SU-DHL-6 (cell line): ENCODE results near the gene NAXE.
"Not testable (repeated sequence)": the region's sequence is repeated elsewhere in the genome, so short reads cannot be mapped to it uniquely, and the experiment has no call there.

ENCODE experiments used
- H2AFZ ChIP-seq: fragments of 200-600 bp; sonication (generic); 2 replicates; pipeline ENCODE4 v1.6.1; 2014; ENCODE audit warnings: low read depth, mild to moderate bottlenecking, moderate library complexity, mixed read lengths, antibody characterized with exemption, low read length; ENCODE audit not compliant: severe bottlenecking
- H3F3A ChIP-seq: fragments of 200-600 bp; shearing (Covaris generic); 2 replicates; pipeline ENCODE4 v1.6.0; 2016; ENCODE audit warnings: antibody characterized with exemption, mild to moderate bottlenecking; ENCODE audit not compliant: insufficient read depth
- H3K27ac ChIP-seq: fragments of 200-600 bp; sonication (generic); 2 replicates; pipeline ENCODE4 v1.5.1; 2016; ENCODE audit warnings: low read depth, mild to moderate bottlenecking, low read length, moderate library complexity, mixed read lengths
- H3K27me3 ChIP-seq: fragments of 200-600 bp; sonication (generic), shearing (Covaris generic); 2 replicates; pipeline ENCODE4 v1.6.0; 2014; ENCODE audit warnings: mild to moderate bottlenecking, low read length
- H3K36me3 ChIP-seq: fragments of 200-600 bp; sonication (generic); 2 replicates; pipeline ENCODE4 v1.6.1; 2014; ENCODE audit warnings: mild to moderate bottlenecking, low read length, mixed read lengths
- H3K4me2 ChIP-seq: fragments of 300-600, 200-600 bp; shearing (Covaris generic), sonication (generic); 2 replicates; pipeline ENCODE4 v1.6.0; 2014; ENCODE audit warnings: low read length, low read depth, mild to moderate bottlenecking; ENCODE audit not compliant: poor library complexity, severe bottlenecking
- H3K4me3 ChIP-seq: fragments of 200-600 bp; sonication (generic); 2 replicates; pipeline ENCODE4 v1.5.1; 2014; ENCODE audit warnings: antibody characterized with exemption, low read length, mild to moderate bottlenecking, mixed read lengths; ENCODE audit not compliant: insufficient read depth, poor library complexity, severe bottlenecking
- H3K79me2 ChIP-seq: fragments of 200-600 bp; sonication (generic); 2 replicates; pipeline ENCODE4 v1.6.1; 2014; ENCODE audit warnings: mild to moderate bottlenecking, low read length, moderate library complexity; ENCODE audit not compliant: insufficient read depth
- H3K9ac ChIP-seq: fragments of 200-600 bp; sonication (generic); 2 replicates; pipeline ENCODE4 v1.7.0; 2014; ENCODE audit warnings: mild to moderate bottlenecking, low read length
- H3K9me2 ChIP-seq: fragments of 200-600 bp; sonication (generic); replicated peaks from 2 replicates; pipeline ENCODE4 v1.6.1; 2014; ENCODE audit warnings: low read length; ENCODE audit not compliant: insufficient read depth
- H3K9me3 ChIP-seq: fragments of 200-600 bp; sonication (generic); 2 replicates; pipeline ENCODE4 v1.6.1; 2014; ENCODE audit warnings: low read length, mixed read lengths; ENCODE audit not compliant: insufficient read depth
- H4K20me1 ChIP-seq: fragments of 200-600 bp; sonication (generic); 2 replicates; pipeline ENCODE4 v1.6.1; 2014; ENCODE audit warnings: low read depth, mild to moderate bottlenecking, antibody characterized with exemption, low read length, moderate library complexity, mixed read lengths
- EZH2phosphoT487 ChIP-seq: fragments of 200-600 bp; sonication (generic), shearing (Covaris generic); conservative IDR thresholded peaks from 2 replicates; pipeline ENCODE4 v1.6.1; 2018; ENCODE audit warnings: mild to moderate bottlenecking, antibody characterized with exemption, low read length, moderate library complexity, mixed read lengths
- TF ChIP-seq, protein P1 (sequence below): fragments of 200-600 bp; sonication (generic); IDR thresholded peaks from one replicate; pipeline ENCODE4 v1.5.1; 2017; ENCODE audit warnings: antibody characterized with exemption, mild to moderate bottlenecking, low read length, moderate library complexity; ENCODE audit not compliant: insufficient read depth, poor library complexity, severe bottlenecking

The NAXE gene

DNA sequence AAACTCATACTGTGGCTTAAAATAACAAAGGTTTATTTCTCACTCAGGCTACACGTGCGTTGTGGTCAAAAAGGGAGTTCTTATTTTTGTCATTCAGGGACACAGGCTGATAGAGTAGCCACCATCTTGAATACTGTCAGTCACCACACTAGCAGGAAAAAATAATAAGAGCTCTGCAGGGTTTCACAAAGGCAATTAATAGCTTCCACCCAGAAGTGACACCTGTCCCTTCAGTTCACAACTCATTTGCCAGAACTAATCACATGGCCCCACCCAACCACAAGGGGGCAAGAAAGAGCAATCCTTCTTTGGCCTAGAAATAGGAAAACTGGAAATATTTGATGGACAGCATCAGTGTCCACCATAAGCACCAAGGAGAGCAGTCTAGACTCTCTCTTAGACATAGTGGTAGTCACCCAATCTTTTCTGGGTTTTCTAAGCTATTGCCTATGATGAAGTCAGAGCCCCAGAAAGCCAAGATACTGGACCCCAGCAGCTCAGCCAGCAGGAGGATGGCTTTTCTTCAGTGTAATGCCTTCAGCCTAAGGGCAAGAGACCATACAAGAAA is 35.8 kb downstream of the NAXE start:
- Histone ChIP-seq H3K9me2 (no peaks in the 10 kb centered on the region), H3K4me3 (no peak overlapping the region), H3K27me3 (no peaks in the 10 kb centered on the region), H2AFZ (no peak overlapping the region), H3K9ac (no peak overlapping the region), H3K9me3 (no peaks in the 10 kb centered on the region), H4K20me1 (no peaks in the 10 kb centered on the region), H3F3A (0 out of 2 replicates have a peak, but pooled peaks cover 3% of the 10 kb centered on the region), H3K4me2 (no peak overlapping the region), H3K36me3 (no peaks in the 10 kb centered on the region), H3K79me2 (no peaks in the 10 kb centered on the region), H3K27ac (no peak overlapping the region)
- no peak for TF ChIP-seq EZH2phosphoT487
- TF ChIP-seq, protein P1, sequence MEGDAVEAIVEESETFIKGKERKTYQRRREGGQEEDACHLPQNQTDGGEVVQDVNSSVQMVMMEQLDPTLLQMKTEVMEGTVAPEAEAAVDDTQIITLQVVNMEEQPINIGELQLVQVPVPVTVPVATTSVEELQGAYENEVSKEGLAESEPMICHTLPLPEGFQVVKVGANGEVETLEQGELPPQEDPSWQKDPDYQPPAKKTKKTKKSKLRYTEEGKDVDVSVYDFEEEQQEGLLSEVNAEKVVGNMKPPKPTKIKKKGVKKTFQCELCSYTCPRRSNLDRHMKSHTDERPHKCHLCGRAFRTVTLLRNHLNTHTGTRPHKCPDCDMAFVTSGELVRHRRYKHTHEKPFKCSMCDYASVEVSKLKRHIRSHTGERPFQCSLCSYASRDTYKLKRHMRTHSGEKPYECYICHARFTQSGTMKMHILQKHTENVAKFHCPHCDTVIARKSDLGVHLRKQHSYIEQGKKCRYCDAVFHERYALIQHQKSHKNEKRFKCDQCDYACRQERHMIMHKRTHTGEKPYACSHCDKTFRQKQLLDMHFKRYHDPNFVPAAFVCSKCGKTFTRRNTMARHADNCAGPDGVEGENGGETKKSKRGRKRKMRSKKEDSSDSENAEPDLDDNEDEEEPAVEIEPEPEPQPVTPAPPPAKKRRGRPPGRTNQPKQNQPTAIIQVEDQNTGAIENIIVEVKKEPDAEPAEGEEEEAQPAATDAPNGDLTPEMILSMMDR, result peak; percentile 62

DNA sequence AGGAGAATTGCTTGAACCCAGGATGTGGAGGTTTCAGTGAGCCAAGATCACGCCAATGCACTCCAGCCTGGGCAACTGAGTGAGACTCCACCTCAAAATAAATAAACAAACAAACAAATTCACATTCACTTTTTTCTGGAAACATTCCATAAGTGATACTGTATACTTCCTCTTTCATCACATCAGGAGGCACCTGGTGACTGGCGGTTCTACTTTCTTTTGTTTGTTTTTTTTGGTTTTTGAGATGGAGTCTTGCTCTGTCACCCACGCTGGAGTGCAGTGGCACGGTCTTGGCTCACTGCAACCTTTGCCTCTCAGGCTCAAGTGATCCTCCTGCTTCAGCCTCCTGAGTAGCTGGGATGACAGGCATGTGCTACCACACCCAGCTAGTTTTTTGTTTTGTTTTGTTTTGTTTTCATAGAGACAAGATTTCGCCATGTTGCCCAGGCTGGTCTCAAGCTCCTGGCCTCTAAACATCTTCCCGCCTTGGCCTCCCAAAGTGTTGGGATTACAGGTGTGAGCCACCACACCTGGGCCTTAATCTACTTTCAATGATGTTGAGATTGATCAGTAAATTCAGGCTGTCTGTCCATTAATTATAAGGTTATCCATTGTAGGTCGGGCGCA is 38.4 kb downstream of the NAXE start:
- no peak overlapping the region for H3K27ac ChIP-seq
- H3K4me3 ChIP-seq, result no peak overlapping the region
- H2AFZ ChIP-seq, result no peak overlapping the region
- no peaks in the 10 kb centered on the region for H3K79me2 ChIP-seq
- no peak overlapping the region for H3K4me2 ChIP-seq
- no peaks in the 10 kb centered on the region for H3K9me2 ChIP-seq
- H3F3A ChIP-seq, result 0 out of 2 replicates have a peak, but pooled peaks cover 3% of the 10 kb centered on the region
- H3K27me3 ChIP-seq, result no peaks in the 10 kb centered on the region
- H4K20me1 ChIP-seq, result no peaks in the 10 kb centered on the region
- no peaks in the 10 kb centered on the region for H3K36me3 ChIP-seq
- TF ChIP-seq, protein P1, result no peak
- no peak for TF ChIP-seq EZH2phosphoT487
- no peaks in the 10 kb centered on the region for H3K9me3 ChIP-seq
- H3K9ac ChIP-seq, result no peak overlapping the region

DNA sequence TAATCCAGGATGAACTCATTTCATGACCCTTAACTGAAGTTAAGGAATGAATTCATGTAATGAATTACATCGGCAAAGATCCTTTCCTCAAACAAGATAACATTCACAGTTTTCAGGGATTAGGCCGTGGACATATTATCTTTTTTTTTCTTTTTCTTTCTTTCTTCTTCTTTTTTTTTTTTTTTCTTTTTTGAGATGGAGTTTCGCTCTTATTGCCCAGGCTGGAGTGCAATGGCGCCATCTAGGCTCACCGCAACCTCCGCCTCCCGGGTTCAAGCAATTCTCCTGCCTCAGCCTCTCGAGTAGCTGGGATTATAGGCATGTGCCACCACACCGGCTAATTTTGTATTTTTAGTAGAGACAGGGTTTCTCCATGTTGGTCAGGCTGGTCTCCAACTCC is 39.6 kb downstream of the NAXE start:
- H3K4me2 ChIP-seq, H3K4me3 ChIP-seq, H4K20me1 ChIP-seq, H3K9me2 ChIP-seq, H3K36me3 ChIP-seq, H3K79me2 ChIP-seq, H3K9ac ChIP-seq, H3K27me3 ChIP-seq, H2AFZ ChIP-seq, H3F3A ChIP-seq, H3K27ac ChIP-seq, H3K9me3 ChIP-seq: not testable (repeated sequence)

DNA sequence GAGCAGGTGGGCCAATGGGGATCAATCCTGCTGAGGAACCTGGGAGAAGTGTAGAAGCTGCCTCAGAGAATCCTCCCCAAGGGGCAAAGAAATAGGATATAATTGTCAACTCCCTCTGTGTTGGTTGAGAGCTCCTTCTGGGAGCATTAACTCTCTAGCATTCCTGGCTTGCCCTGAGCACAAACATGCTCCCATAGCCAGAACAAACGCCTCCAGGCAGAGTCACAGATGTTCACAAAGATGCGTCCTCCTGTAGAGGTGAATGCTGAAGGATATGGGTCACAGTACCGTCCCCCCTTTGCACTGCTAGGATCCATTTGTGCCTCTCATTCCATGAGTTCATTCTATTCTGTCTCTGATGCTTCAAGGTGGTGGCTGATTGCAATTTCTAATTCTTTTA is 40.8 kb downstream of the NAXE start:
- Histone ChIP-seq H3F3A (0 out of 2 replicates have a peak, but pooled peaks cover 1% of the 10 kb centered on the region), H3K9me2 (no peaks in the 10 kb centered on the region), H4K20me1 (no peaks in the 10 kb centered on the region), H3K4me3 (no peak overlapping the region), H3K36me3 (no peaks in the 10 kb centered on the region), H3K27me3 (no peaks in the 10 kb centered on the region), H3K4me2 (no peak overlapping the region), H3K9me3 (no peaks in the 10 kb centered on the region), H3K9ac (no peak overlapping the region), H3K79me2 (no peaks in the 10 kb centered on the region), H3K27ac (no peak overlapping the region), H2AFZ (no peak overlapping the region)
- TF ChIP-seq, protein P1, result no peak
- no peak for TF ChIP-seq EZH2phosphoT487
